Neural cell (in vitro differentiated cells): ENCODE data around the gene MED27. TPM values are rescaled to one million over a fixed set of nuclear protein-coding genes. Genes with fewer than 3 reads are reported as not detected.

Experiments used
- H2AFZ ChIP-seq: fragments of 200-600, 300-800 bp; sonication (generic), shearing (Covaris generic); 2 replicates; pipeline ENCODE4 v1.6.0; 2014; ENCODE audit warnings: low read depth, mild to moderate bottlenecking, antibody characterized with exemption, low read length, moderate library complexity
- H3F3A ChIP-seq: fragments of 200-600 bp; shearing (Covaris generic); 2 replicates; pipeline ENCODE4 v1.6.1; 2016; ENCODE audit warnings: mild to moderate bottlenecking, moderate library complexity, mixed read lengths, antibody characterized with exemption, low read length; ENCODE audit not compliant: insufficient read depth, poor library complexity, severe bottlenecking
- H3K27ac ChIP-seq: fragments of 200-600, 300-800 bp; sonication (generic), shearing (Covaris generic); 2 replicates; pipeline ENCODE4 v1.5.1; 2014; ENCODE audit warnings: mild to moderate bottlenecking, low read length, moderate library complexity
- H3K27me3 ChIP-seq: fragments of 300-800, 200-600 bp; sonication (generic), shearing (Covaris generic); 2 replicates; pipeline ENCODE4 v1.6.0; 2014; ENCODE audit warnings: mild to moderate bottlenecking, low read depth, low read length, moderate library complexity; ENCODE audit not compliant: insufficient read depth
- H3K36me3 ChIP-seq: fragments of 300-800, 200-600 bp; sonication (generic), shearing (Covaris generic); 2 replicates; pipeline ENCODE4 v1.5.1; 2014; ENCODE audit warnings: mild to moderate bottlenecking, antibody characterized with exemption, low read length, moderate library complexity; ENCODE audit not compliant: insufficient read depth
- H3K4me2 ChIP-seq: fragments of 300-800, 200-600 bp; sonication (generic), shearing (Covaris generic); 2 replicates; pipeline ENCODE4 v1.6.0; 2014; ENCODE audit warnings: mild to moderate bottlenecking, low read length
- H3K4me3 ChIP-seq: fragments of 300-800, 200-600 bp; sonication (generic), shearing (Covaris generic); 2 replicates; pipeline ENCODE4 v1.5.1; 2014; ENCODE audit warnings: mild to moderate bottlenecking, low read length, moderate library complexity
- H3K79me2 ChIP-seq: fragments of 200-600 bp; shearing (Covaris generic); replicated peaks from 2 replicates; pipeline ENCODE4 v1.6.0; 2014; ENCODE audit warnings: mild to moderate bottlenecking, low read length, moderate library complexity; ENCODE audit not compliant: insufficient read depth
- H3K9ac ChIP-seq: fragments of 300-800, 200-600 bp; sonication (generic), shearing (Covaris generic); 2 replicates; pipeline ENCODE4 v1.6.1; 2016; ENCODE audit warnings: mild to moderate bottlenecking, low read length, mixed read lengths
- H3K9me2 ChIP-seq: fragments of 200-600 bp; shearing (Covaris generic); 2 replicates; pipeline ENCODE4 v1.6.1; 2016; ENCODE audit warnings: mild to moderate bottlenecking, low read length, mixed read lengths; ENCODE audit not compliant: insufficient read depth
- H3K9me3 ChIP-seq: fragments of 200-600, 300-800 bp; sonication (generic), shearing (Covaris generic); 2 replicates; pipeline ENCODE4 v1.6.1; 2016; ENCODE audit warnings: mild to moderate bottlenecking, mixed run types, low read length, moderate library complexity, mixed read lengths
- H4K20me1 ChIP-seq: fragments of 200-600 bp; shearing (Covaris generic); 2 replicates; pipeline ENCODE4 v1.6.1; 2016; ENCODE audit warnings: mild to moderate bottlenecking, mixed run types; ENCODE audit not compliant: insufficient read depth
- EP300 ChIP-seq: fragments of 450-650 bp; conservative IDR thresholded peaks from 2 replicates; pipeline ENCODE4 v1.6.1; 2014; ENCODE audit warnings: antibody characterized with exemption, mild to moderate bottlenecking, moderate library complexity; ENCODE audit not compliant: poor library complexity, severe bottlenecking
- EZH2 ChIP-seq: fragments of 200-600, 300-800 bp; shearing (Covaris generic), sonication (generic); IDR thresholded peaks from 2 replicates; pipeline ENCODE4 v1.6.1; 2014; ENCODE audit warnings: antibody characterized with exemption, low read length, borderline replicate concordance, mild to moderate bottlenecking; ENCODE audit not compliant: insufficient read depth, poor library complexity, severe bottlenecking
- MXI1 ChIP-seq: fragments of 450-650 bp; conservative IDR thresholded peaks from 2 replicates; pipeline ENCODE4 v1.6.1; 2014; ENCODE audit warnings: antibody characterized with exemption, mild to moderate bottlenecking; ENCODE audit not compliant: poor library complexity, severe bottlenecking
- POLR2AphosphoS5 ChIP-seq: IDR thresholded peaks from 2 replicates; pipeline ENCODE4 v1.6.1; 2012
- RAD21 ChIP-seq: fragments of 450-650 bp; conservative IDR thresholded peaks from 2 replicates; pipeline ENCODE4 v1.6.1; 2014; ENCODE audit warnings: antibody characterized with exemption, mild to moderate bottlenecking, moderate library complexity
- SMC3 ChIP-seq: fragments of 450-650 bp; conservative IDR thresholded peaks from 2 replicates; pipeline ENCODE4 v1.6.1; 2014; ENCODE audit warnings: antibody characterized with exemption, mild to moderate bottlenecking, moderate library complexity; ENCODE audit not compliant: poor library complexity
- TAF1 ChIP-seq: IDR thresholded peaks from 2 replicates; pipeline ENCODE4 v1.6.1; 2012; ENCODE audit warnings: low read depth
- polyA plus RNA-seq: library from polyadenylated mRNA; depleted of rRNA; stranded (reverse); fragments of >200 nt; gene quantifications from 2 replicates; pipeline ENCODE4 v1.2.3, GENCODE V29; 2014
- TF ChIP-seq, protein P1 (sequence below): fragments of 450-650 bp; IDR thresholded peaks from 2 replicates; pipeline ENCODE4 v1.5.1; 2014; ENCODE audit warnings: antibody characterized with exemption, mild to moderate bottlenecking, moderate library complexity; ENCODE audit not compliant: poor library complexity, severe bottlenecking
- TF ChIP-seq, protein P2 (sequence below): IDR thresholded peaks from 2 replicates; pipeline ENCODE4 v1.6.1; 2012; ENCODE audit warnings: borderline replicate concordance

Gene MED27
- polyA plus RNA-seq, 1 donor from 2014 or later = 7.5 TPM

DNA sequence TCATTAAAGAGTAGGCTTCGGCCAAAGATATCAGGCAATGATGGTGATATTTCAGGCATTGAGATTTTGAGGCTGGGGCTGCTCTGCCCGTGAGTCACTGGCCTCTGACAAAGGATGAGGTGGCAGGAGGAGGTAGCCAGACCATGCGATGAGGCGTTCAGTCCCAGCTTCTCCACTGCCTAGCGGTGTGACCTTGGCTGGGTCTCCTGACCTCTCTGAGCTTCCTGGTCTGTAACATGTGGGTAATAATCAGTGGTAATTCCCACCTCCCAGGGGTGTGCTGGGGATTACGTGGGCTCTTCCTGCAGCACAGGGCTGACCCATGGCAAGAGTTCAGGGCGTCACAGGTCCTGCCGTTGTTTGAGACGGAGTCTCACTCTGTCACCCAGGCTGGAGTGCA lies 266.6 kb downstream of the MED27 start:
- H2AFZ ChIP-seq = no peak overlapping the region
- no peak overlapping the region for H3K4me2 ChIP-seq
- H3K36me3 ChIP-seq = no peaks in the 10 kb centered on the region
- H3K9ac ChIP-seq = no peak overlapping the region
- H3K9me3 ChIP-seq = no peaks in the 10 kb centered on the region
- no peaks in the 10 kb centered on the region for H3K9me2 ChIP-seq
- no peak overlapping the region for H3K4me3 ChIP-seq
- H3K27ac ChIP-seq = no peak overlapping the region
- TF ChIP-seq EP300 (no peak), EZH2 (no peak), TAF1 (no peak), MXI1 (no peak), SMC3 (no peak), POLR2AphosphoS5 (no peak), RAD21 (no peak)
- TF ChIP-seq, protein P1, sequence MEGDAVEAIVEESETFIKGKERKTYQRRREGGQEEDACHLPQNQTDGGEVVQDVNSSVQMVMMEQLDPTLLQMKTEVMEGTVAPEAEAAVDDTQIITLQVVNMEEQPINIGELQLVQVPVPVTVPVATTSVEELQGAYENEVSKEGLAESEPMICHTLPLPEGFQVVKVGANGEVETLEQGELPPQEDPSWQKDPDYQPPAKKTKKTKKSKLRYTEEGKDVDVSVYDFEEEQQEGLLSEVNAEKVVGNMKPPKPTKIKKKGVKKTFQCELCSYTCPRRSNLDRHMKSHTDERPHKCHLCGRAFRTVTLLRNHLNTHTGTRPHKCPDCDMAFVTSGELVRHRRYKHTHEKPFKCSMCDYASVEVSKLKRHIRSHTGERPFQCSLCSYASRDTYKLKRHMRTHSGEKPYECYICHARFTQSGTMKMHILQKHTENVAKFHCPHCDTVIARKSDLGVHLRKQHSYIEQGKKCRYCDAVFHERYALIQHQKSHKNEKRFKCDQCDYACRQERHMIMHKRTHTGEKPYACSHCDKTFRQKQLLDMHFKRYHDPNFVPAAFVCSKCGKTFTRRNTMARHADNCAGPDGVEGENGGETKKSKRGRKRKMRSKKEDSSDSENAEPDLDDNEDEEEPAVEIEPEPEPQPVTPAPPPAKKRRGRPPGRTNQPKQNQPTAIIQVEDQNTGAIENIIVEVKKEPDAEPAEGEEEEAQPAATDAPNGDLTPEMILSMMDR = no peak
- TF ChIP-seq, protein P2, sequence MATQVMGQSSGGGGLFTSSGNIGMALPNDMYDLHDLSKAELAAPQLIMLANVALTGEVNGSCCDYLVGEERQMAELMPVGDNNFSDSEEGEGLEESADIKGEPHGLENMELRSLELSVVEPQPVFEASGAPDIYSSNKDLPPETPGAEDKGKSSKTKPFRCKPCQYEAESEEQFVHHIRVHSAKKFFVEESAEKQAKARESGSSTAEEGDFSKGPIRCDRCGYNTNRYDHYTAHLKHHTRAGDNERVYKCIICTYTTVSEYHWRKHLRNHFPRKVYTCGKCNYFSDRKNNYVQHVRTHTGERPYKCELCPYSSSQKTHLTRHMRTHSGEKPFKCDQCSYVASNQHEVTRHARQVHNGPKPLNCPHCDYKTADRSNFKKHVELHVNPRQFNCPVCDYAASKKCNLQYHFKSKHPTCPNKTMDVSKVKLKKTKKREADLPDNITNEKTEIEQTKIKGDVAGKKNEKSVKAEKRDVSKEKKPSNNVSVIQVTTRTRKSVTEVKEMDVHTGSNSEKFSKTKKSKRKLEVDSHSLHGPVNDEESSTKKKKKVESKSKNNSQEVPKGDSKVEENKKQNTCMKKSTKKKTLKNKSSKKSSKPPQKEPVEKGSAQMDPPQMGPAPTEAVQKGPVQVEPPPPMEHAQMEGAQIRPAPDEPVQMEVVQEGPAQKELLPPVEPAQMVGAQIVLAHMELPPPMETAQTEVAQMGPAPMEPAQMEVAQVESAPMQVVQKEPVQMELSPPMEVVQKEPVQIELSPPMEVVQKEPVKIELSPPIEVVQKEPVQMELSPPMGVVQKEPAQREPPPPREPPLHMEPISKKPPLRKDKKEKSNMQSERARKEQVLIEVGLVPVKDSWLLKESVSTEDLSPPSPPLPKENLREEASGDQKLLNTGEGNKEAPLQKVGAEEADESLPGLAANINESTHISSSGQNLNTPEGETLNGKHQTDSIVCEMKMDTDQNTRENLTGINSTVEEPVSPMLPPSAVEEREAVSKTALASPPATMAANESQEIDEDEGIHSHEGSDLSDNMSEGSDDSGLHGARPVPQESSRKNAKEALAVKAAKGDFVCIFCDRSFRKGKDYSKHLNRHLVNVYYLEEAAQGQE = no peak
- H3F3A ChIP-seq = no peaks in the 10 kb centered on the region
- H3K27me3 ChIP-seq = no peaks in the 10 kb centered on the region
- H3K79me2 ChIP-seq = no peaks in the 10 kb centered on the region
- H4K20me1 ChIP-seq = no peaks in the 10 kb centered on the region

GRCh38 chr9:131812116-131812790 lies 267.4 kb downstream of the MED27 start:
- H3K27ac ChIP-seq = no peak overlapping the region
- H4K20me1 ChIP-seq = no peaks in the 10 kb centered on the region

More at GRCh38 chr9:131812116-131812790, 267.4 kb downstream of the MED27 start:
- TF ChIP-seq RAD21 = no peak
- TF ChIP-seq MXI1 = no peak
- TF ChIP-seq EZH2 = no peak
- TF ChIP-seq, protein P2 = no peak
- TF ChIP-seq POLR2AphosphoS5 = no peak
- TF ChIP-seq EP300 = no peak
- TF ChIP-seq, protein P1 = no peak
- TF ChIP-seq TAF1 = no peak
- no peak for TF ChIP-seq SMC3
- Histone ChIP-seq H3K79me2 (no peaks in the 10 kb centered on the region), H3K36me3 (no peaks in the 10 kb centered on the region), H3K9me2 (no peaks in the 10 kb centered on the region), H2AFZ (no peak overlapping the region), H3K4me2 (no peak overlapping the region), H3K9me3 (no peaks in the 10 kb centered on the region), H3K9ac (no peak overlapping the region), H3F3A (no peaks in the 10 kb centered on the region), H3K4me3 (no peak overlapping the region), H3K27me3 (no peaks in the 10 kb centered on the region)
